GM21723 (cell line): Measurements from ENCODE around the gene CAPN12.
"Not testable (repeated sequence)": the region's sequence is repeated elsewhere in the genome, so short reads cannot be mapped to it uniquely, and the experiment has no call there.

Experiments
- ATAC-seq: cut with Tn5 transposase; IDR thresholded peaks from one replicate; pipeline ENCODE4 v1.9.1; 2021; ENCODE audit warnings: mild to moderate bottlenecking, moderate library complexity; ENCODE audit not compliant: unreplicated experiment

Gene CAPN12

GRCh38 chr19:38771569-38771968 lies 27.3 kb upstream of the CAPN12 start:
- not testable (repeated sequence) for ATAC-seq

GRCh38 chr19:38770949-38771275 lies 26.6 kb upstream of the CAPN12 start:
- peak; percentile 66 for ATAC-seq

GRCh38 chr19:38770228-38770948 lies 26.1 kb upstream of the CAPN12 start:
- ATAC-seq, result peak; percentile 25

GRCh38 chr19:38769635-38770211 lies 25.4 kb upstream of the CAPN12 start:
- peak; percentile 65 for ATAC-seq

GRCh38 chr19:38766276-38767047 lies 22.2 kb upstream of the CAPN12 start:
- ATAC-seq, result no peak

- no peak for ATAC-seq
These were observed 20.9 kb upstream of the CAPN12 start for GRCh38 chr19:38765214-38765613.

GRCh38 chr19:38763795-38764220 lies 19.5 kb upstream of the CAPN12 start:
- no peak for ATAC-seq

- not testable (repeated sequence) for ATAC-seq
These were observed 17.7 kb upstream of the CAPN12 start for GRCh38 chr19:38761884-38762389.

GRCh38 chr19:38760805-38761517 lies 16.7 kb upstream of the CAPN12 start:
- not testable (repeated sequence) for ATAC-seq

GRCh38 chr19:38759590-38760003 lies 15.3 kb upstream of the CAPN12 start:
- no peak for ATAC-seq

- ATAC-seq, result not testable (repeated sequence)
These were observed 9.9 kb upstream of the CAPN12 start for GRCh38 chr19:38754196-38754595.

- not testable (repeated sequence) for ATAC-seq
These were observed 9.5 kb upstream of the CAPN12 start for GRCh38 chr19:38753783-38754182.

GRCh38 chr19:38745316-38745715 lies 1.0 kb upstream of the CAPN12 start:
- ATAC-seq, result no peak

- no peak for ATAC-seq
These were observed 600 bp upstream of the CAPN12 start for GRCh38 chr19:38744874-38745273.

GRCh38 chr19:38743394-38744297 lies 628 bp downstream of the CAPN12 start:
- no peak for ATAC-seq

- no peak for ATAC-seq
These were observed 1.4 kb downstream of the CAPN12 start for GRCh38 chr19:38742906-38743305.

GRCh38 chr19:38742296-38742695 lies 2.0 kb downstream of the CAPN12 start:
- no peak for ATAC-seq

GRCh38 chr19:38741670-38742069 lies 2.6 kb downstream of the CAPN12 start:
- ATAC-seq, result no peak

- ATAC-seq, result no peak
These were observed 3.3 kb downstream of the CAPN12 start for GRCh38 chr19:38740932-38741331.

GRCh38 chr19:38740257-38740592 lies 4.0 kb downstream of the CAPN12 start:
- ATAC-seq, result no peak
